K562 (cell line): ENCODE results near the gene PYCR2.

Experiments
- FOXJ3 ChIP-seq: sonication (generic); formaldehyde crosslinking; IDR thresholded peaks from 2 replicates; pipeline ENCODE4 v1.4.0; 2020; ENCODE audit warnings: mild to moderate bottlenecking, missing genetic modification reagents
- NBN ChIP-seq: fragments of 450-650 bp; IDR thresholded peaks from 2 replicates; pipeline ENCODE4 v1.6.1; 2016; ENCODE audit warnings: low read depth, mild to moderate bottlenecking
- SP2 ChIP-seq: IDR thresholded peaks from 2 replicates; pipeline ENCODE4 v1.6.1; 2011; ENCODE audit warnings: mild to moderate bottlenecking, low read depth, low read length, moderate library complexity; ENCODE audit not compliant: poor library complexity, severe bottlenecking; ENCODE audit errors: extremely low read depth
- TBP ChIP-seq: optimal IDR thresholded peaks from 2 replicates; pipeline ENCODE3; 2011; ENCODE audit warnings: low read depth, low read length, improper control_type of control experiment
- TCF3 ChIP-seq: sonication (generic); formaldehyde crosslinking; IDR thresholded peaks from 2 replicates; pipeline ENCODE4 v1.4.0; 2020; ENCODE audit warnings: mild to moderate bottlenecking, missing genetic modification reagents

- TF ChIP-seq NBN (no peak), TCF3 (CRISPR knock-in tag) (no peak), TBP (no peak), FOXJ3 (CRISPR knock-in tag) (no peak), SP2 (no peak)
Observed at GRCh38 chr1:225888289-225888897, 35.7 kb downstream of the PYCR2 start.
